HG03439 (cell line): Measurements from ENCODE around the gene MIDN.

ENCODE experiments used
- ATAC-seq: cut with Tn5 transposase; IDR thresholded peaks from one replicate; pipeline ENCODE4 v1.9.1; 2021; ENCODE audit warnings: mild to moderate bottlenecking, moderate library complexity; ENCODE audit not compliant: unreplicated experiment

Gene MIDN

DNA sequence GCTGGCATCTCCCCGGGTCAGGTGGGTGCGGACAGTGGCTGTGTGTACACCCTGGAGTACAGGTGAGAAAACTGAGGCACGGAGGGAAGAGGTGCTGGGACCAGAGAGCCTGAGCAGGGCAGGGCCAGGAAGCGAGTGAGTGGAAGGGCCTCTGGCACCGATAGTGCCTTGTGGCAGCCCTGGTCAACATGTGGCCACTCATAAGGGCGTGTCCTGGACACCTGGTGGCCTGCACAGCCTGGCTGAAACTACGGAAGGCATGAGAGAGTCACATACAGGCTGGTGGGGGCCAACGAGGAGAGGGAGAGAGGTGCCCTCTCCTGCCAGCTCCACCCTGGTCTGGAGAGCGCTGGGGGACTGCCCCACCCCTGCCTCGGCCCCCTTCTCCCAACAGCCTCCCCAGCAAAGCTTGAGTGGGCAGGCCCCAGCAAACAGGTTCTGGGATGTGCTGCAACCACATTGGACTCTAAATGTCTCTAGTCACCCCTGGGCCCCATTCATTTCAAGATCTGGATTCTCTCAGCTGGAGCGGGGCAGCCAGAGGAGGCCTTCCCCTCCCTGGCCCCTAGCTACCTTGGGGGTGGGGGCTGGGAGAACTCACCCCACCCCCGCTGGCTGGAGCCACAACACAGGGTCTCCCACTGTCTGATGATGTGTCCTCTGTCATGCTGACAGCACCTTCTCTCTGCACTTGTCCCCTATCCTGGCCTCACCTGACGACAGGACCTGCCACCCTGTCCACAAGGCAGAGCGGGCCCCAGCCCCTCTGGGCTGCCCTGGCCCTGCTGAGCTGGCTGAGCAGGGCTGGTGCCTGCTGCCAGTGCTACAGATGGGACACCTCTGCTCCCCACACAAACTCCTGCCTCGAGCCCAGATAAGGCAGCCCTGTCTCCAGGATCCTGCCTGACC, 16.4 kb upstream of the MIDN start:
- ATAC-seq = no peak

DNA sequence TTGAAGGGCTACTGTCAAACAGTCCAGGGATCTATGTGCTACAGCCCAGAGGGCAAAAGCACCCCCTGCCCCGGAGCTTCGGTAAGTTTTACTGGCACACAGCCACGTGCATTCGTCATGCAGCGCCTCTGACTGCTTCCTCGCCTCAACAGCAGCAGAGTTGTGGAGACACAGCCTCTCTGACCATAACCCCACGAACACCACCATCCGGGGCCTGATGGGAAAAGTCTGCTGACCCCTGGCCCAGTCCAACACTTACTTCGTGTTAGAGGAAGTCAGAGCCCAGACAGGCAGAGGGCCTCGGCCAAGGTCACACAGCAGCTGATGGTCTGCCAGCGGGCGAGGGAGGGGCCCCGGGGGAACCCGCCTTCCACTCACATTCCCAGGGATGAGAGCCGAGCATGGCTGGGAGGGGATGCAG, 15.7 kb upstream of the MIDN start:
- ATAC-seq = no peak

DNA sequence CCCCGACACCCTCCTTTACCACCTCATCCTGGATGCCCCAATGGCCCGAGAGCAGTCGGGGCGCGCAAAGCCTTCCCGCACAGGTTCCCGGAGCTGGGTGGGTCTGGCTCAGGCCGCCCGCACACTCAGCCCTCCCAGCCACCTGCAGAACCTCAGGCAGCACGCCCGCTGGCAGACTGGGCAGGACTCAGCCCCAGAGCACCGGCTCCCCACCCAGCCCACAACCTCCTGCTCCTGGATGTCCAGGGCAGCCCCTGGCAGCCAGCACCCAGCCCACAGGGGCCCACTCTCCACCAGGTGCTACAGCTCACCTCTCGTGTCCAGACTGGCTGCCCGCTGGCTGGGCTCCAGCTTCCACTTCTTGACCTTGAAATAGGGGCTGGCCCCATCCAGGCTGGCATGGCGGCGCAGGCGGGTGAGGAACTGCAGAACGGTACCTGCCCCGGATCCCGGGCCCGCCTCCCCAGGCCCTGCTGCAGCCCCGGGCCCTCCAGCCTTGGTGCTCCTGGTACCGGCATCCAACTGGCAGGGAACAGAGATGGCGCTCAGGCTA, 15.2 kb upstream of the MIDN start:
- no peak for ATAC-seq

DNA sequence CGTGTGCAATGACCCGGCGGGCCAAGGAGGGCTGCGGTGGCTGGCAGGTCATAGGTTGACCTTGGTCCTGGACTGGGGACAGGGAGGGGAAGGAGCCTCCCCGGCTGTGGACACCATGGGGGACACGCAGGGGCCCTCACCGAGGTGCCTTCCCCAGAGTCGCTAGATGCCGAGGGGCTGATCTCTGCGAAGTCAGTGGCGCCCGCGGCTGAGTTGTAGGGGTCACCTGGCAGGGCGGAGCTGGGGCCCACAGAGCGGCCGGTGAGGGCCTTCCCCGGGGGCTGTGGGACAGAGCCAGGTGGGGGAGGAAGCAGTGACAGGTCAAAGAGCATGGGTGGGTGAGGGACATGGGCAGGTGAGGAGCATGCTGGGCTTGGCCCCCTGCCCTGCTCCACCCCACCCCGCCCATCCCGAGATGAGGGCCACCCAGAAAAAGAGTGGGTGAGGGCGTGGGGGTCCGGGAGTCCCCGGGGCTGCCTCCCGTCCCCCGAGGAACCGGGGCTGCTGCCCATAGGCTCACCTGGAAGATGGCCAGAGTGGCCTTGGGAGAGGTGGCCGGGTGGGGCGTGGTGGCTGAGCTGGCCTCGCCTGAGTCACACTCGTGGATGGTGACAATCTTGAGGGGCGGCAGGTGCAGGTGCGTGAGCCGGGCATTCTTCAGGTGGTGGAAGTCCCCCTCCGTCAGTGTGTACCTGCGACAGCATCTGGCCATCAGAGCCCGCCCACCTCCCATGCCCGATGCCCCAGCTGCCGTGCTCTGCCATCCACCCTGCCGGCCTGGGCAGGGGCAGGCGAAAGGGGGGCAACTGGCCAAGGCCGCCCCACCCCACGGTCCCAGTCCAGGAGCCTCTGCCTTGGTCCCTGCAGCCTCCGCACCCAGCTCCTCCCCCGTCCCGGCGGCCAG, 14.1 kb upstream of the MIDN start:
- ATAC-seq = no peak

DNA sequence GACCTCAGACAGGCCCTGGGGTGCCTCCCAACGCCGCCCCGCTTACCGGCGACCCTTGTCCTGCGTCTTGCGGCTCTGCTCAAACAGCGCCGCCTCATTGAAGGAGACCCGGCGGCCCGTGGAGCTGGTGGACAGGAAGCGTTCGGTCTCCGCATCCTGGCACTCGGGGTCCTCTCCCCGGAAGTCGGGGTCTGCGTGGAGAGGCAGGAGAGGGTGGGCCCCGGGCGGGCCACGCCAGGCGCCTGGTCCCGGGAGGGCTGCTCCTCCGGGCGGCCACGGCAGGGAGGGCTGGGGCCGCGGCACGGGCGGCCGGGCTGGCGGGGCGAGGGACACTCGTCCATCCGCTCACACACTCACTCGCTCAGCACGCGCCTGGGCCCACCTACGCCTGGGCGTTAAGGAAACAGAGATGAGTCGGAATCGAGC, 13.4 kb upstream of the MIDN start:
- ATAC-seq = no peak

DNA sequence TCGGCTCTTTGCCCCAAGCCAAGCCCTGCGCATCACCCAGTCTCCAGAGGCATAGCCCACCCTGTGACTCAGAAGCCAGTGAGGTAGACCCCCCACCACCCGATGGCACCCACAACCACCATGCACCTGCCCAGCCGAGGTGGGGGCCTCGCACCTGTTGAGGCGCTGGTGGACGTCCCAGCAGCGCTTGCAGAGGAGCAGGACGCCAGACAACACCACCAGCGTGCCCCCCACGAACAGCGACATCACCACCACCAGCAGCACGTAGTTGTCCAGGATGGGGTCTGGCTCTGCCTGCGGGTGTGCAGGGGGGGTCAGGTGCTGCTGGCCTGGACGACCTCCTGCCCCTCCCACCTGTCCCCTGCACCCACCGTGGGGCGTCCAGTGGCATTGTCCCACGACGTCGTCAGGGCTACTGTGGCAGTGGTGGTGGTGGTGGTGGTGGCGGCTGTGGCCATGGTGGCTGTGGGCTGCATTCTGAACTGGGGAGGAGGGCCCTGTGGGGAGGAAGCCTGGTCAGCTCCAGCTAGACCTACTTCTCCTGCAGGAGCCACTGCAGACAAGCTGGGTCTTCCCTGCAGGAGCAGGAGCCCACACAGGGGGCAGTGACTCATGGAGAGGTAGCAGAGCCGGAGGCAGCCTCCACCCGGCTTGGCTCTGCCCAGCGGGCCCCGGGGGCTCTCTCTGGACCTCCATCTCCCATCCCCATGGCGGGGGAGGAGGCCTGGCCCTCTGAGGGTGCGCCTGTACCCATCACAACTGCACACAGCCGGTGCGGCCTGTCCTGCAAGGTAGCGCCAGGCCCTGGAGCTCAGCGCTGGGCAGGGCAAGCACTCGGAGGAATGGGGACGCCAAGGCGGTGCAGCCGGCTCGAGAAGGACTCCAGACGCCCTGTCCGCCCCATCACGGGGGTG, 12.5 kb upstream of the MIDN start:
- ATAC-seq = no peak

DNA sequence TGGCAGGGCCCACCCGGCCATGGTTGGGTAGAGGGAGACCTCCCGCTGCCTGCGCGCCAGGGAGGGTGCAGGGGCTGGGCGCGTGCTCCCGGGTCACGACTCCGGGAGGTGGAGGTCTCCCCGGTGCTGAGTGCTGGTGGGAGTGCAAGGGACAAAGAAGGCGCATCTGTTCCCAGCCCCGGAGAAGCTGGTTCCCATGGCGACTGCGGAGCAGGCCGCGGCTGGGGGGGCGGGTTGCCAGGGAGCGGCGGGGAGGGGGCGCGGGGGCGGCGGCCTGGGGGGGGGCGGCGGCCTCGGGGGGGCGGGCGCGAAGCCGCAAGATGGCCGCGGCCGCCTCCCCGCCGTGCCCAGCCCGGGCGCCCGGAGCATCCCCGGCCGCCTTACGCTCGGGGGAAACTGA, 11.8 kb upstream of the MIDN start:
- no peak for ATAC-seq

DNA sequence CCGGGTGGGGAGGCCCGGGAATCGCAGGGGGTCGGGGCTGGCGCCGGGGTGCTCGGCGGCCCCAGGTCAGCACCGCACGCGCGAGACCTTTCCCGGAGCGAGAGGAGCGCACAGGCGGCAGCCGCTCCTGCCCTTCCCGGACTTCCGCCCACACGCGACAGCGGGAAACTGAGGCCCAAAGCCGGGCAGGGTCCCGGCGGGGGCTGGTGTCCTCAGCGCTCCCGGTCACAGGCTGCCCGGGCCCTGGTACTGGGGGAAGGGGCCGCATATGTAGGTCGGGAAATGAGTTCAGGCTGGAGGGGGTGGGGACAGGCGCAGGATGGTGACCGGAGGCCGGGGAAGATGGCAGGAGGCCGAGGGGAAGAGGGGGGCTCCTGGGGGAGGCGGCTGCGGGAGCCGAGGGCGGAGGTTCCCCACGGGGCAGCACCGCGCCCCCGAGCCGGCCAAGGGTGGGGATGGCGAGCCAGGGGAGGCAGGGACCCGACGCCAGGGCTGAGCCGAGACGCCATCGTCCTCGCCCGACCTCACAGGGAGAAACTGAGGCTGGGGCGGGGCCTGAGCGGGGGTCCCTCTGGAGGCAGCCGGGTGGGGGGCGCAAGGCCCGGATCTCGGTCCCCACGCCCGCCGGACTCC, 11.2 kb upstream of the MIDN start:
- ATAC-seq = no peak

DNA sequence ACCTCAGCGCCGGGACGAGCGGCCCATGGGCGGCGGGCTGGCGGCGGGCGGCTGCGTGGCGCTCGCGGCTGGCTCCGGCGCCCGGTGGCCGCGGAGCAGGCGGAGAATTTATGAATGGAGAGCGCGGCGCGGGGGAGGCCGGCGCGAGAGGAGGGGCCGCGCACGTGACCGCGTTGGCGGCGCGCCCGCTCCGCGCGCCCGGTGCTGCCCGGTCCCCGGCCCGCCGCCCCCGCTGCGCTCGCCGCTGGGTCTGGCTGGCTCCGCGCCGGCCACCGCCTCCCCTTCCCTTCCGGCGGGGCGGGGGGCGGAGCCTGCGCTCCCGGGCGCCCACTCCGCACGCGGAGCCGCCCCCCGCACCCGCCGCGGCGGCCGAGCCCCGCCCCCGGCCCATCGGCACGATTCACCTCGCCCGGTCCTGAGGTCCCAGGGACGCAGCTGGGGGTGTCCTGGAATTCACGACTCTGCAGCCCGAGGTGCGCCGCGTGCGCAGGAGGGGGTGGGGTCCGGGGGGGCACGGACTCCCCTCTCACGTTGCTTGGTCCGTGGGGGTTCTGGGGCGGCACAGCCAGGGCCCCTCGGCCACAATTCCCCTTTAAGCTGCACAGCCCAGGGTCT, 10.5 kb upstream of the MIDN start, which contains the start of gene CBARP:
CBARP (minus strand) TSS at position 252 of the 615 bp plus-strand sequence. CDS start 1,905 bp downstream, outside the sequence.
- ATAC-seq = no peak

DNA sequence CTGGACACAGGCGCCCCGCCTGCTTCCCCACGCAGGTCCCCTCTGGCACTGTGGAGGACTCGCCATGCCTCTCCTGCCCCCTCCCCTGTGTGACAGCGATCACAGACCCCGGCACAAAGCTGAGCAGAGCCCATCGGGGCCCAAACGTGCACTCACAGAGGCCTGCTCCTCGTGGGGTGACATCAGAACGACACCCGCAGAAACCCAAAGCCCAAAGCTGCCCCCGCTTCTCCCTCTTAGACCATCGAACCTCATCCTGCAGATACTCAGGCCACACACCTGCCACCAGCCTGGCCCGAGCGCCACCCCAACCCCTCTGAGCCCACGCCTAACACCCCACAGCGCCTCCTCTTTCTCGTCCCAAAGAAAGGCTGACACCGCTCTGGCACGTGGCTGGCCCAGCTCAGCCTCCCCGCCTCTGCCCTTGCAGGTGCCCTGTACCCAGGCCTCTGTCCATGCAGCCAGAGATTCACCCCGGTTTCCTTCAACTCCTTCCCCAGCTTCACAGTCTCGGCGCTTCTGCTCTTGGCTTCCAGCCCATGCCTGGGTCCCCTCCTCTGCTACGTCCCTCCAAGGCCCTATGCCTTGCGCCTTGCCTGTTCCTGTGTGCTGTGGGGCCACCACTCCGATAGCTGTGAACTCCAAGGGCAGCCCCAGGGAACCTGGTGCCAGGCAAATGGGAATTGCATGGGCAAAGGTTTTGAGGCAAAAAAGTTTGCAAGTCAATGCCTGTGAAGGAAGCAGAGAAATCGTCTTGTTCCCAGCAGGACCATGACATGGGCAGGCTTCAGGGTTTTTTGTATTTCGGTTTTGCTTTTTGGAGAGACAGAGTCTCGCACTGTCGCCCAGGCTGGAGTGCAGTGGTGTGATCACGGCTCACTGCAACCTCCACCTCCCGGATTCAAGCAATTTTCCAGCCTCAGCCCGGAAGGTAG, 9.7 kb upstream of the MIDN start:
- ATAC-seq = no peak

DNA sequence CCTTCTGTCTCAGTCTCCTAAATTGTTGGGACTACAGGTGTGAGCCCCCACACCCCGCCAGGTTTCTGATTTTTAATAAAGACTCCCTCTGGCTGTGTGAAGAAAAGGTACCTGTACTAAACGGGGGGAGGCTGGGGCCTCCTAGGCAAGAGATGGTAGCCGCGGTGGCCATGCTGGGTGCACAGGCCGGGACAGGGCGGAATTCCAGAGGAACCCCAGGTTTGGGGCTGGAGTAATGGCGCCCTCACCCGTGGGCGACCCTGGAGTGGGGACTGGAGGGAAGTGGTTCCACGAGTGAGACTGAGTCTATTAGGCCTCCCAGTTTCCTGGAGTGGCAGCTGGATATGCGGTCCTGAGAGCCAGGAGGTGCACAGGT, 9.0 kb upstream of the MIDN start:
- ATAC-seq = no peak

DNA sequence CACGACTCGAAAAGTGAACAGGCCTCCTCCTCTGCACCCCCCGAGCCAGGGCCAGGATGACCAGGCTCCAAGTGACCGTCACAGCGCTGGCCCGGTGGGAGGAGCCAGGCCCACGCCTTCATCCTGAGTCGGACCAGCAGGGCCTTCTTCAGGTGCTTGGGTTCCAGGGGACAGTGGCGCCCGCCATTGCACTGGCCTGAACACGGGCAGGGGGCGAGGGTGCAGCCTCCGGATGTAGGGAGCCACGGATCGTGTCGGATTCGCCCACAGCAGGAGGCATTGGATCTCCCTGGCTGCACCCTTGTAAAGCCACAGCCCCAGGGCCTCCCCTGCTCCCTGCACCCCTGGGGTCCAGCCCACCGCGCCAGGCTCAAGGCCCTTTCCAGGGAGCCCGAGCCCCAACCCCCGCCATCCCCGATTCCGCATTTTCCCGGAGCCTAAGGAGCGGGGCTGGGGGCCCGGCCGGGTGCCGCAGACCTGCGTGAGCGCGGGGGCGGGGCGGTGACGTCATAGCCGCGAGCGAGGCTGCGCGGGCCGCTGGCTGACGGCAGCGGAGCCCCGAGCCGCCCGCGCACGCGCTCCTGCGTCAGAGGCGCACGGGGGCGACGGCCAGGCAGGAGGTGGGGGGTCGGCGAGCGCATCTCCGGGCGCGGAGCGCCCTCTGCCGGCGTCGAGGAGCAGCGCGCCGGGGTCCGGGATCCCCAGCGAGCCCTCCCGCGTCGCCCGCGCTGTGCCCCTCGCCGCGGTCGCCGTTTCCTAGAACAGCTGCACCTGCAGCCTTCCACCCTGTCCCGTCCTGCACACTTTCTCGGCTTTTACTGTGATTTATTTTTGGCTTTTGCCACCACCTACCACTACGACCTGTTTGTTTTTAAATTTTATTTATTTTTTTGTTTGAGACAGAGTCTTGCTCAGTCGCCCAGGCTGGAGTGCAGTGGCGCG, 8.3 kb upstream of the MIDN start:
- peak; percentile 35 for ATAC-seq

DNA sequence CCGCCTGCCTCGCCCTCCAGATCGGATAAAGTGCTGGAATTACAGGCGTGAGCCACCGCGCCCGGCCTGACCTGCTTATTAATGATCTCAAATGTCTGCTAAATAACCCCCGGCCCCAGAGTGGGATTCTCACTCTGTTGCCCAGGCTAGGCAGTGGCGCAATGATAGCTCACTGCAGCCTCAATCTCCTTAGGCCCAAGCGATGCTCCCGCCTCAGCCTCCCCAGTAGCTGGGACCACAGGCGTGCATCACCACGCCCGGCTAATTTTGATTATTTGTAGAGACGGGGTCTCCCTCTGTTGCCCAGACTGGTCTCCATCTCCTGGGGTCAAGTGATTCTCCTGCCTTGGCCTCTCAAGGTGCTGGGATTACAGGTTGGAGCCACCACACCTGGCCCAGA, 7.5 kb upstream of the MIDN start:
- no peak for ATAC-seq

DNA sequence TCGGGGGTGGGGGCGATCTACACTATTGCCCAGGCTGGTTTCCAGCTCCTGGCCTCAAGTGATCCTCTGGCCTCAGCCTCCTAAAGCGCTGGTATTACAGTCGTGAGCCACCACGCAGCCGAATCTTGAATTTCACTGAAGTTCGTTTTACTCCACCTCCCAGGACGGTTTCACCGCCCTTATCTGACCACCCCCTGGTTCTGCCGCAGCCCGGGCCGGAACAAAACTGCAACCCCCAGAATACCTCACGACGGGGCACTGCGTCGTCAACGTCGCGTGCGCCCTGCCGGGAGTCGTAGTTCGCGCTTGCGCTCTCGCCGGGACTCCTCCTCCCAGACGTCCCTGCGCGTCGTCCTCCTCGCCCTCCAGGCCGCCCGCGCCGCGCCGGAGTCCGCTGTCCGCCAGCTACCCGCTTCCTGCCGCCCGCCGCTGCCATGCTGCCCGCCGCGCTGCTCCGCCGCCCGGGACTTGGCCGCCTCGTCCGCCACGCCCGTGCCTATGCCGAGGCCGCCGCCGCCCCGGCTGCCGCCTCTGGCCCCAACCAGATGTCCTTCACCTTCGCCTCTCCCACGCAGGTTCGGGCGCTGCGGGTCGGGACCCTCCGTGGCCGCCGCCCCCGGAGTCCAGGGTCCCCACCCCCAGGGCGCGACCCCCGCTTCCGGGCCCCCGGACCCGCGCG, 6.8 kb upstream of the MIDN start, which contains the start of gene ATP5F1D:
ATP5F1D (plus strand) TSS at position 335 of the 679 bp plus-strand sequence; CDS start at position 435, 100 bp downstream.
- ATAC-seq = peak; percentile 48

DNA sequence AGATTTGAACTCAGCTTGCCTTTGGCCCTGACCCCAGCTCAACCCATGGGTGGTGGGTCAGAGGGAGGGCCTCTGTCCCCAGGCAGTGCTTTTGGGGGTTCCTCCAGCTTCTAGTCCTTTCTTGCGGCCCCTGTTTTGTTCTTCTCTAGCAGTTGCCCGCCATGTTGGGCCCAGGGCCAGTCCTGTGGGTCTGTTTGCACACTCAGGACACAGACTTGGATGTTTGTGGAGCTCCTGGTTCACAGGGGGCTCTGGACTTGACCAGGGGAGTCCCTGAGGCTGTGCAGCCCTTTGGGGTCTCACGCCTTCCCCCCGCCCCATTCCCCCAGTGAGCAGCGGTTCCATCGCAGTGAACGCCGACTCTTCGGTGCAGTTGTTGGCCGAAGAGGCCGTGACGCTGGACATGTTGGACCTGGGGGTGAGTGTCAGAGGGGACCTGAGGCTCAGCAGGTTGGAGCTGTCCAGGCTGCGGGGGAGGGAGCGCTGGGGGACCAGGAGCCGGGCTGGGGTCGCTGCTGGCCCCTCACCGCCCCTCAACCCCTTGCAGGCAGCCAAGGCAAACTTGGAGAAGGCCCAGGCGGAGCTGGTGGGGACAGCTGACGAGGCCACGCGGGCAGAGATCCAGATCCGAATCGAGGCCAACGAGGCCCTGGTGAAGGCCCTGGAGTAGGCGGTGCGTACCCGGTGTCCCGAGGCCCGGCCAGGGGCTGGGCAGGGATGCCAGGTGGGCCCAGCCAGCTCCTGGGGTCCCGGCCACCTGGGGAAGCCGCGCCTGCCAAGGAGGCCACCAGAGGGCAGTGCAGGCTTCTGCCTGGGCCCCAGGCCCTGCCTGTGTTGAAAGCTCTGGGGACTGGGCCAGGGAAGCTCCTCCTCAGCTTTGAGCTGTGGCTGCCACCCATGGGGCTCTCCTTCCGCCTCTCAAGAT, 4.4 kb upstream of the MIDN start:
- no peak for ATAC-seq
